HEK293 (cell line): ENCODE results near the gene GNB1.

Experiments used
- FEZF1 ChIP-seq: fragments of 450-650 bp; formaldehyde crosslinking; IDR thresholded peaks from 2 replicates; pipeline ENCODE4 v1.5.1; 2016; ENCODE audit warnings: missing biosample characterization, missing genetic modification characterization
- GFI1B ChIP-seq: fragments of 450-650 bp; formaldehyde crosslinking; IDR thresholded peaks from 2 replicates; pipeline ENCODE4 v1.5.1; 2016; ENCODE audit warnings: missing biosample characterization, missing genetic modification characterization
- KLF1 ChIP-seq: fragments of 450-650 bp; formaldehyde crosslinking; IDR thresholded peaks from 2 replicates; pipeline ENCODE4 v1.5.1; 2016; ENCODE audit warnings: missing biosample characterization, missing genetic modification characterization
- RBAK ChIP-seq: fragments of 450-650 bp; formaldehyde crosslinking; IDR thresholded peaks from 2 replicates; pipeline ENCODE4 v1.5.1; 2016; ENCODE audit warnings: missing biosample characterization, missing genetic modification characterization
- SP2 ChIP-seq: fragments of 450-650 bp; formaldehyde crosslinking; IDR thresholded peaks from 2 replicates; pipeline ENCODE4 v1.5.1; 2016; ENCODE audit warnings: missing biosample characterization, missing genetic modification characterization
- TSHZ1 ChIP-seq: fragments of 450-650 bp; formaldehyde crosslinking; IDR thresholded peaks from 2 replicates; pipeline ENCODE4 v1.5.1; 2016; ENCODE audit warnings: missing biosample characterization, missing genetic modification characterization, borderline replicate concordance
- ZBTB1 ChIP-seq: fragments of 450-650 bp; formaldehyde crosslinking; IDR thresholded peaks from 2 replicates; pipeline ENCODE4 v1.5.1; 2016; ENCODE audit warnings: missing biosample characterization, missing genetic modification characterization
- ZBTB20 ChIP-seq: fragments of 450-650 bp; formaldehyde crosslinking; IDR thresholded peaks from 2 replicates; pipeline ENCODE4 v1.5.1; 2016; ENCODE audit warnings: missing biosample characterization, missing genetic modification characterization
- ZBTB21 ChIP-seq: fragments of 450-650 bp; formaldehyde crosslinking; IDR thresholded peaks from 2 replicates; pipeline ENCODE4 v1.5.1; 2017; ENCODE audit warnings: missing biosample characterization, missing genetic modification characterization
- ZBTB26 ChIP-seq: fragments of 450-650 bp; formaldehyde crosslinking; optimal IDR thresholded peaks from 2 replicates; pipeline ENCODE3; 2016; ENCODE audit warnings: missing biosample characterization, mild to moderate bottlenecking, missing genetic modification characterization
- ZFP41 ChIP-seq: fragments of 450-650 bp; formaldehyde crosslinking; IDR thresholded peaks from 2 replicates; pipeline ENCODE4 v1.5.1; 2016; ENCODE audit warnings: missing biosample characterization, missing genetic modification characterization, borderline replicate concordance
- ZNF114 ChIP-seq: fragments of 450-650 bp; formaldehyde crosslinking; IDR thresholded peaks from 2 replicates; pipeline ENCODE4 v1.5.0; 2017; ENCODE audit warnings: missing biosample characterization, missing genetic modification characterization
- ZNF248 ChIP-seq: fragments of 450-650 bp; formaldehyde crosslinking; IDR thresholded peaks from 2 replicates; pipeline ENCODE4 v1.5.1; 2017; ENCODE audit warnings: missing biosample characterization, missing genetic modification characterization
- ZNF404 ChIP-seq: fragments of 450-650 bp; formaldehyde crosslinking; IDR thresholded peaks from 2 replicates; pipeline ENCODE4 v1.5.1; 2017; ENCODE audit warnings: missing biosample characterization, missing genetic modification characterization
- ZNF449 ChIP-seq: fragments of 450-650 bp; formaldehyde crosslinking; IDR thresholded peaks from 2 replicates; pipeline ENCODE4 v1.5.1; 2017; ENCODE audit warnings: missing biosample characterization, mild to moderate bottlenecking, missing genetic modification characterization, moderate library complexity
- ZNF473 ChIP-seq: fragments of 450-650 bp; formaldehyde crosslinking; IDR thresholded peaks from 2 replicates; pipeline ENCODE4 v1.5.1; 2017; ENCODE audit warnings: missing biosample characterization, missing genetic modification characterization
- ZNF514 ChIP-seq: fragments of 450-650 bp; formaldehyde crosslinking; IDR thresholded peaks from 2 replicates; pipeline ENCODE4 v1.5.1; 2016; ENCODE audit warnings: missing biosample characterization, missing genetic modification characterization
- ZNF623 ChIP-seq: fragments of 450-650 bp; formaldehyde crosslinking; IDR thresholded peaks from 2 replicates; pipeline ENCODE4 v1.5.1; 2016; ENCODE audit warnings: missing biosample characterization, missing genetic modification characterization
- ZSCAN18 ChIP-seq: fragments of 450-650 bp; formaldehyde crosslinking; IDR thresholded peaks from 2 replicates; pipeline ENCODE4 v1.5.1; 2016; ENCODE audit warnings: missing biosample characterization, missing genetic modification characterization
- TF ChIP-seq, protein P1 (sequence below): fragments of 450-650 bp; formaldehyde crosslinking; IDR thresholded peaks from 2 replicates; pipeline ENCODE4 v1.5.1; 2016; ENCODE audit warnings: missing biosample characterization, missing genetic modification characterization
- TF ChIP-seq, protein P2 (sequence below): fragments of 450-650 bp; formaldehyde crosslinking; IDR thresholded peaks from 2 replicates; pipeline ENCODE4 v1.5.1; 2017; ENCODE audit warnings: missing biosample characterization, missing genetic modification characterization
- TF ChIP-seq, protein P3 (sequence below): fragments of 450-650 bp; formaldehyde crosslinking; IDR thresholded peaks from 2 replicates; pipeline ENCODE4 v1.5.1; 2016; ENCODE audit warnings: missing biosample characterization, missing genetic modification characterization
- TF ChIP-seq, protein P4 (sequence below): sonication (generic); formaldehyde crosslinking; IDR thresholded peaks from 2 replicates; pipeline ENCODE4 v1.8.1; 2022; ENCODE audit warnings: mild to moderate bottlenecking, moderate library complexity, missing genetic modification reagents

Gene GNB1

DNA sequence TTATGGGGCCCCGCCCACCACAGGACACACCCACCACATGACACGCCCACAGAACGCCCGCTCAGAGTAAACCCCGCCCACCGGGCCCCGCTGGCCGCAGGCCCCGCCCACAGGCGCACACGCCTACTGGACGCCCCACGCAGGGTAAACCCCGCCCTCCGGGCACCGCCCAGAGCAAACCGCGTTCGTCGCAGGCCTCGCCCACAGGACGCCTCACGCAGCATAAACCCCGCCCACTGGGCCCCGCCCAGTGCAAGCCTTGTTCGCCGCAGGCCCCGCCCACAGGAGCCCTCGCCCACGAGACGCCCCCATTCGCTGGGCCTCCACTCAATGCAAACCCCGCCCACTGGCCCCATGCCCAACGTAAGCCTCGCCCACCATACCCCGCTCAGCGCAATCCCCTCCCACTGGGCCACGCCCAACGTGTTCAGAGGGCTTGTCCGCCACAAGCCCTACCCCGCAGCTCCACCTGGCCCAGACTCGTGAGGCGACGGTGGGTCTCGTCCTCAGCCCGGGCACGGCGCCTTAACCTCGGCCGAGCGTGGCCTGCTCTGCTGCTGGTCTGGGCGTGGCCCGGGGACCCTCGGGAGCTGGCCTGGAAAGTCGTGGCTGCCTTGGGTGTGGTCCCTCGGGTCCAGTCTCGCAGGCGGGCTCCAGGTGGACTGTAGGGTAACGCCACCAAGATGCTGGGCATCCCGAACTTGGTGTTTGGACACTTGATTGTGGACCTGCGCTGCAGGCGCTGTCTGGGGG lies 28.6 kb upstream of the GNB1 start (continued):
- TF ChIP-seq ZBTB1 (tag by site-specific recombination) (no peak), ZBTB21 (no peak), ZNF248 (tag by site-specific recombination) (no peak), ZNF404 (no peak), ZFP41 (no peak), KLF1 (tag by site-specific recombination) (peak; percentile 97), ZNF114 (no peak), FEZF1 (tag by site-specific recombination) (no peak), SP2 (tag by site-specific recombination) (peak; percentile 97), GFI1B (tag by site-specific recombination) (no peak), ZSCAN18 (tag by site-specific recombination) (no peak), ZNF623 (tag by site-specific recombination) (no peak), ZBTB20 (tag by site-specific recombination) (no peak), ZBTB26 (tag by site-specific recombination) (peak; percentile 41), ZNF473 (tag by site-specific recombination) (no peak), ZNF514 (tag by site-specific recombination) (no peak), RBAK (tag by site-specific recombination) (no peak), TSHZ1 (tag by site-specific recombination) (no peak), ZNF449 (tag by site-specific recombination) (peak; percentile 96)
- TF ChIP-seq, protein P1, sequence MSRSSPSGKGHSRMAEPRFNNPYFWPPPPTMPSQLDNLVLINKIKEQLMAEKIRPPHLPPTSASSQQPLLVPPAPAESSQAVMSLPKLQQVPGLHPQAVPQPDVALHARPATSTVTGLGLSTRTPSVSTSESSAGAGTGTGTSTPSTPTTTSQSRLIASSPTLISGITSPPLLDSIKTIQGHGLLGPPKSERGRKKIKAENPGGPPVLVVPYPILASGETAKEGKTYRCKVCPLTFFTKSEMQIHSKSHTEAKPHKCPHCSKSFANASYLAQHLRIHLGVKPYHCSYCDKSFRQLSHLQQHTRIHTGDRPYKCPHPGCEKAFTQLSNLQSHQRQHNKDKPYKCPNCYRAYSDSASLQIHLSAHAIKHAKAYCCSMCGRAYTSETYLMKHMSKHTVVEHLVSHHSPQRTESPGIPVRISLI: no peak
- TF ChIP-seq, protein P2, sequence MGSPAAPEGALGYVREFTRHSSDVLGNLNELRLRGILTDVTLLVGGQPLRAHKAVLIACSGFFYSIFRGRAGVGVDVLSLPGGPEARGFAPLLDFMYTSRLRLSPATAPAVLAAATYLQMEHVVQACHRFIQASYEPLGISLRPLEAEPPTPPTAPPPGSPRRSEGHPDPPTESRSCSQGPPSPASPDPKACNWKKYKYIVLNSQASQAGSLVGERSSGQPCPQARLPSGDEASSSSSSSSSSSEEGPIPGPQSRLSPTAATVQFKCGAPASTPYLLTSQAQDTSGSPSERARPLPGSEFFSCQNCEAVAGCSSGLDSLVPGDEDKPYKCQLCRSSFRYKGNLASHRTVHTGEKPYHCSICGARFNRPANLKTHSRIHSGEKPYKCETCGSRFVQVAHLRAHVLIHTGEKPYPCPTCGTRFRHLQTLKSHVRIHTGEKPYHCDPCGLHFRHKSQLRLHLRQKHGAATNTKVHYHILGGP (tag by site-specific recombination): no peak
- TF ChIP-seq, protein P3, sequence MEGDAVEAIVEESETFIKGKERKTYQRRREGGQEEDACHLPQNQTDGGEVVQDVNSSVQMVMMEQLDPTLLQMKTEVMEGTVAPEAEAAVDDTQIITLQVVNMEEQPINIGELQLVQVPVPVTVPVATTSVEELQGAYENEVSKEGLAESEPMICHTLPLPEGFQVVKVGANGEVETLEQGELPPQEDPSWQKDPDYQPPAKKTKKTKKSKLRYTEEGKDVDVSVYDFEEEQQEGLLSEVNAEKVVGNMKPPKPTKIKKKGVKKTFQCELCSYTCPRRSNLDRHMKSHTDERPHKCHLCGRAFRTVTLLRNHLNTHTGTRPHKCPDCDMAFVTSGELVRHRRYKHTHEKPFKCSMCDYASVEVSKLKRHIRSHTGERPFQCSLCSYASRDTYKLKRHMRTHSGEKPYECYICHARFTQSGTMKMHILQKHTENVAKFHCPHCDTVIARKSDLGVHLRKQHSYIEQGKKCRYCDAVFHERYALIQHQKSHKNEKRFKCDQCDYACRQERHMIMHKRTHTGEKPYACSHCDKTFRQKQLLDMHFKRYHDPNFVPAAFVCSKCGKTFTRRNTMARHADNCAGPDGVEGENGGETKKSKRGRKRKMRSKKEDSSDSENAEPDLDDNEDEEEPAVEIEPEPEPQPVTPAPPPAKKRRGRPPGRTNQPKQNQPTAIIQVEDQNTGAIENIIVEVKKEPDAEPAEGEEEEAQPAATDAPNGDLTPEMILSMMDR: no peak
- TF ChIP-seq, protein P4, sequence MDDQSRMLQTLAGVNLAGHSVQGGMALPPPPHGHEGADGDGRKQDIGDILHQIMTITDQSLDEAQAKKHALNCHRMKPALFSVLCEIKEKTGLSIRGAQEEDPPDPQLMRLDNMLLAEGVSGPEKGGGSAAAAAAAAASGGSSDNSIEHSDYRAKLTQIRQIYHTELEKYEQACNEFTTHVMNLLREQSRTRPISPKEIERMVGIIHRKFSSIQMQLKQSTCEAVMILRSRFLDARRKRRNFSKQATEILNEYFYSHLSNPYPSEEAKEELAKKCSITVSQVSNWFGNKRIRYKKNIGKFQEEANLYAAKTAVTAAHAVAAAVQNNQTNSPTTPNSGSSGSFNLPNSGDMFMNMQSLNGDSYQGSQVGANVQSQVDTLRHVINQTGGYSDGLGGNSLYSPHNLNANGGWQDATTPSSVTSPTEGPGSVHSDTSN (CRISPR knock-in tag): no peak; the same call in 1 of the 2 replicates
